OCI-LY1 (cell line): ENCODE results near the gene PLCB4.

Source experiments
- EZH2 ChIP-seq: fragments of 200-600 bp; sonication (generic), shearing (Covaris generic); IDR thresholded peaks from 2 replicates; pipeline ENCODE4 v1.8.0; 2017; ENCODE audit warnings: borderline replicate concordance, mixed run types, mild to moderate bottlenecking, antibody characterized with exemption, low read length, moderate library complexity, mixed read lengths
- TF ChIP-seq, protein P1 (sequence below): fragments of 200-600 bp; sonication (generic), shearing (Covaris generic); IDR thresholded peaks from 2 replicates; pipeline ENCODE4 v1.5.1; 2017; ENCODE audit warnings: mild to moderate bottlenecking, antibody characterized with exemption, low read length, moderate library complexity, mixed read lengths

DNA sequence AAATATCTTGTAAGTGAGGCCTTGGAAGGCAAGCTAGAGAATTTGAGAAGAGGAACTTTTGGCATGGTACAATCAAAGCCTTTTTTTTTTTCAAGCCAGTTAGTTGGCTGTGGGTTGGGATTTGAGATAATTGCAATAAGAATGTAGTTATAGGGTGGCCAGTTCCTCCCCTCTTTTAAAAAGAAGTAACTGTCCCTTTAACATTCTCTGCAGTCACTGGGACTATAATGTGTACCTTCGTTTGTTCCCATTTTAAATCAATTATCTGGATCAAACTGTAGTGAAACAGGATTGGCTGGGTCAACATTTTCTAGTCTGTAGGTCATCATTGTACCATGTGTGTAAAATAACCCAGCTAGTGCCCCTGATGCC lies 233.2 kb downstream of the PLCB4 start:
- TF ChIP-seq, protein P1, sequence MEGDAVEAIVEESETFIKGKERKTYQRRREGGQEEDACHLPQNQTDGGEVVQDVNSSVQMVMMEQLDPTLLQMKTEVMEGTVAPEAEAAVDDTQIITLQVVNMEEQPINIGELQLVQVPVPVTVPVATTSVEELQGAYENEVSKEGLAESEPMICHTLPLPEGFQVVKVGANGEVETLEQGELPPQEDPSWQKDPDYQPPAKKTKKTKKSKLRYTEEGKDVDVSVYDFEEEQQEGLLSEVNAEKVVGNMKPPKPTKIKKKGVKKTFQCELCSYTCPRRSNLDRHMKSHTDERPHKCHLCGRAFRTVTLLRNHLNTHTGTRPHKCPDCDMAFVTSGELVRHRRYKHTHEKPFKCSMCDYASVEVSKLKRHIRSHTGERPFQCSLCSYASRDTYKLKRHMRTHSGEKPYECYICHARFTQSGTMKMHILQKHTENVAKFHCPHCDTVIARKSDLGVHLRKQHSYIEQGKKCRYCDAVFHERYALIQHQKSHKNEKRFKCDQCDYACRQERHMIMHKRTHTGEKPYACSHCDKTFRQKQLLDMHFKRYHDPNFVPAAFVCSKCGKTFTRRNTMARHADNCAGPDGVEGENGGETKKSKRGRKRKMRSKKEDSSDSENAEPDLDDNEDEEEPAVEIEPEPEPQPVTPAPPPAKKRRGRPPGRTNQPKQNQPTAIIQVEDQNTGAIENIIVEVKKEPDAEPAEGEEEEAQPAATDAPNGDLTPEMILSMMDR: no peak
- TF ChIP-seq EZH2: no peak
